Heart right ventricle (tissue), 16 donors: ENCODE results near the gene EFCAB8. TPM values are rescaled to one million over a fixed set of nuclear protein-coding genes. Genes with fewer than 3 reads are reported as not detected.

Experiments used
- ATAC-seq, 8 donors: fragments of 200-7000 bp; cut with Tn5 transposase; one replicate each; pipeline ENCODE4 v1.9.1; 2020; ENCODE audit warnings: mild to moderate bottlenecking in 8 of 8, moderate library complexity in 8 of 8, moderate number of reproducible peaks in 1 of 8
- DNase-seq, 2 donors: peaks; one replicate each; pipeline ENCODE4 v3.0.0-alpha.2; 2020
- H3K27ac ChIP-seq, 10 donors: fragments of 200-600 bp; sonication (generic) in 2 of 10; one replicate each; pipeline versions ENCODE4 v1.5.0 to v1.8.0; 2020 to 2022; ENCODE audit warnings: mild to moderate bottlenecking in 3 of 10
- H3K27me3 ChIP-seq, 7 donors: fragments of 200-600 bp; one replicate each; pipeline ENCODE4 v1.8.0; 2021 to 2022; ENCODE audit warnings: mild to moderate bottlenecking in 2 of 7
- H3K36me3 ChIP-seq, 9 donors: fragments of 200-600 bp; sonication (generic) in 1 of 9; one replicate each; pipeline versions ENCODE4 v1.5.0 to v1.8.0; 2020 to 2022; ENCODE audit warnings: mild to moderate bottlenecking in 2 of 9
- H3K4me1 ChIP-seq, 9 donors: fragments of 200-600 bp; sonication (generic) in 1 of 9; one replicate each; pipeline versions ENCODE4 v1.5.0 to v1.8.0; 2020 to 2022; ENCODE audit warnings: mild to moderate bottlenecking in 4 of 9
- H3K4me3 ChIP-seq, 10 donors: fragments of 200-600 bp; sonication (generic) in 2 of 10; one replicate each; pipeline versions ENCODE4 v1.5.0 to v1.8.0; 2020 to 2022; ENCODE audit warnings: mild to moderate bottlenecking in 7 of 10, moderate library complexity in 2 of 10
- H3K9me3 ChIP-seq, 11 donors: fragments of 200-600 bp in 10 of 11; sonication (generic) in 2 of 11; one replicate each; pipeline versions ENCODE4 v1.5.0 to v1.8.0; 2013 to 2022; ENCODE audit warnings: mild to moderate bottlenecking in 2 of 11, control low read depth in 1 of 11, moderate library complexity in 1 of 11
- WGBS, 2 donors: extraction: QIAGEN DNeasy Blood & Tissue Kit; methylation state at CpG; one replicate each; pipeline ENCODE4 v1.1.7; 2013; ENCODE audit warnings: inconsistent platforms in 1 of 2; 5-methylcytosine and 5-hydroxymethylcytosine counted together
- intact Hi-C, 10 donors: fragments of 100-400 bp; cut with DNase I; formaldehyde crosslinking; loops; one replicate each; pipeline versions ENCODE4 v1.11.1 to v1.14.2; 2022
- polyA plus RNA-seq, 2 donors: library from polyadenylated mRNA; stranded (reverse); fragments of 200-250 nt; gene quantifications; one replicate each; pipeline ENCODE4 v1.2.3, GENCODE V29; 2013
- total RNA-seq, 10 donors: library from RNA; stranded (reverse); fragmentation: NEBNext Ultra II Directional in 3 of 10; extraction: Animal tissue kit (Norgen Biotek cat#: 25700) in 3 of 10; gene quantifications; one replicate each; pipeline versions ENCODE4 v1.2.1 to v1.2.4, GENCODE V29; 2021 to 2023
- TF ChIP-seq, protein P1 (sequence below), 9 donors: fragments of 200-600 bp; sonication (generic) in 2 of 9; IDR thresholded peaks; one replicate each; pipeline versions ENCODE4 v1.5.0 to v1.8.0; 2021 to 2022; ENCODE audit warnings: antibody characterized with exemption in 9 of 9, mild to moderate bottlenecking in 5 of 9, moderate library complexity in 1 of 9
- donor health status: Arrhythmogenic right ventricular cardiomyopathy.
- donor health status: ischemic (EF 13 %, LVEDD 7.1; RV severe dilation, severe dysfunction).
- donor health status: healthy with polysubstance abuse.
- donor health status: DM: no; HTN: yes; CAD: no.
- donor health status: DM: no; HTN: no; CAD: no.
- donor health status: ischemic (EF 25% LVEDD 6.9; RV normal size, moderate dysfunction).
- donor health status: ischemic (EF 25% LVEDD 5.7; RV mildly dilated, moderate dysfunction).
- donor health status: healthy.
- donor health status: DM: yes; HTN: yes; CAD: no.
- donor health status: Ischemic cardiomyopathy.
- donor health status: ischemic (EF 35%, LVEDD 5.7; RV mildly dilated, moderate dysfunction).
- donor health status: nonischemic (EF 11% LVEDD 7.7; RV severe dilation, severe dysfunction).
- donor health status: DM: yes; HTN: yes; CAD: no.
- donor health status: PGD.
- donor health status: ischemic (EF 29% LVEDD 5.4; RV normal size, mild dysfunction).
- donor health status: nonischemic (EF 23%, LVEDD 6.1; RV moderate dilation, normal function).

Gene EFCAB8
- total and polyA plus RNA-seq, 12 donors: 0.15 to 0.58 TPM; not detected in 10

DNA sequence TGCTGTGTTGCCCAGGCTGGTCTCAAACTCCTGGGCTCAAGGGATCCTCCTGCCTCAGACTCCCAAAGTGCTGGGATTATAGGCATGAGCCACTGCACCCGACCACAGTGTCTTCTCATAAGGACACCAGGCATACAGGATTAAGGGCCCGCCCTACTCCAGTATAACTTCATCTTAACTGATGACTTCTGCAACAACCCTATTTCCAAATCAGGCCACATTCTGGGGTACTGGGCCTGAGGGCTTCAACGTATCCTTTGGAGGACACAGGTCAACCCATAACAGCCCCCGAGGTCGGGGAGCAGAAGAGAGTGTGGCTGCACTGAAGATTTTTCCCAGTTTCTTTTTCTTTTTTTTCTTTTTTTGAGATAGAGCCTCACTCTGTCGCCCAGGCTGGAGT is 105.9 kb downstream of the EFCAB8 start:
- TF ChIP-seq, protein P1, sequence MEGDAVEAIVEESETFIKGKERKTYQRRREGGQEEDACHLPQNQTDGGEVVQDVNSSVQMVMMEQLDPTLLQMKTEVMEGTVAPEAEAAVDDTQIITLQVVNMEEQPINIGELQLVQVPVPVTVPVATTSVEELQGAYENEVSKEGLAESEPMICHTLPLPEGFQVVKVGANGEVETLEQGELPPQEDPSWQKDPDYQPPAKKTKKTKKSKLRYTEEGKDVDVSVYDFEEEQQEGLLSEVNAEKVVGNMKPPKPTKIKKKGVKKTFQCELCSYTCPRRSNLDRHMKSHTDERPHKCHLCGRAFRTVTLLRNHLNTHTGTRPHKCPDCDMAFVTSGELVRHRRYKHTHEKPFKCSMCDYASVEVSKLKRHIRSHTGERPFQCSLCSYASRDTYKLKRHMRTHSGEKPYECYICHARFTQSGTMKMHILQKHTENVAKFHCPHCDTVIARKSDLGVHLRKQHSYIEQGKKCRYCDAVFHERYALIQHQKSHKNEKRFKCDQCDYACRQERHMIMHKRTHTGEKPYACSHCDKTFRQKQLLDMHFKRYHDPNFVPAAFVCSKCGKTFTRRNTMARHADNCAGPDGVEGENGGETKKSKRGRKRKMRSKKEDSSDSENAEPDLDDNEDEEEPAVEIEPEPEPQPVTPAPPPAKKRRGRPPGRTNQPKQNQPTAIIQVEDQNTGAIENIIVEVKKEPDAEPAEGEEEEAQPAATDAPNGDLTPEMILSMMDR (IDR thresholded peaks at IDR 0.05): no peak
- intact Hi-C loops: no loop called here
- H3K36me3 ChIP-seq: no peaks in the 10 kb centered on the region
- H3K27ac ChIP-seq: no peak overlapping the region
- ATAC-seq (no peak), DNase-seq (no peak)
- peaks cover 0 to 12% (median 0%) of the 10 kb centered on the region in 7 donors for H3K27me3 ChIP-seq
- WGBS, 2 donors: 89 to 92% methylated on average over 6 of the region's 6 CpGs
- peaks cover 0 to 6% (median 0%) of the 10 kb centered on the region in 9 donors for H3K4me1 ChIP-seq
- no peaks in the 10 kb centered on the region for H3K9me3 ChIP-seq
- H3K4me3 ChIP-seq: no peak overlapping the region

DNA sequence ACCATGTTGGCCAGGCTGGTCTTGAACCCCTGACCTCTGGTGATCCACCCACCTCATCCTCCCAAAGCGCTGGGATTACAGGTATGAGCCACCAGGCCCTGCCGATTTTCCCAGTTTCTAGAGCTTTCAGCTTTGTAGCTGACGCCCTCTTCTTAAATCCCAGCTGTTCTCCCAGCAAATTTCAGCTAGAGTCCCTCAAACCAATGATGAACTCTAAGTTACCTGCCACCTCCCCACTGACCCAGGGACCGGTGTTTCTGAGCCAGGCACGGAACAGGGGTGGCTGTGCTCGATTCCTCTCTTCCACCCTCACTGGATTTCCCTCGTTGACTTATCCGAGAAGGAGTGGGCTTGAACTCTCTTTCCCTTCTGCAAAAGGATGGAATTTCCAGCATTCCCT is 106.4 kb downstream of the EFCAB8 start:
- TF ChIP-seq, protein P1 (IDR thresholded peaks at IDR 0.05): no peak
- Histone ChIP-seq H3K4me3 (no peak overlapping the region), H3K27me3 (peaks cover 0 to 12% (median 0%) of the 10 kb centered on the region in 7 donors), H3K4me1 (peaks cover 0 to 6% (median 0%) of the 10 kb centered on the region in 9 donors), H3K27ac (no peak overlapping the region), H3K36me3 (no peaks in the 10 kb centered on the region), H3K9me3 (no peaks in the 10 kb centered on the region)
- DNase-seq (no peak), ATAC-seq (no peak)
- intact Hi-C loops: no loop called here
- 72 to 82% methylated on average over 8 of the region's 8 CpGs for WGBS, 2 donors

- ATAC-seq (no peak), DNase-seq (no peak)
- 71 to 73% methylated on average over 12 of the region's 12 CpGs for WGBS, 2 donors
- Histone ChIP-seq H3K4me1 (peaks cover 0 to 12% (median 0%) of the 10 kb centered on the region in 9 donors), H3K36me3 (no peaks in the 10 kb centered on the region), H3K4me3 (no peak overlapping the region), H3K9me3 (no peaks in the 10 kb centered on the region), H3K27ac (no peak overlapping the region), H3K27me3 (peaks cover 0 to 12% (median 0%) of the 10 kb centered on the region in 7 donors)
- intact Hi-C loops: no loop called here
- TF ChIP-seq, protein P1 (IDR thresholded peaks at IDR 0.05): no peak
These were observed 107.1 kb downstream of the EFCAB8 start for GRCh38 chr20:32965581-32966373.

- ATAC-seq (no peak), DNase-seq (no peak)
- Histone ChIP-seq H3K27me3 (peaks cover 0 to 12% (median 0%) of the 10 kb centered on the region in 7 donors), H3K9me3 (no peaks in the 10 kb centered on the region), H3K4me3 (no peak overlapping the region), H3K27ac (no peak overlapping the region), H3K4me1 (peaks cover 0 to 18% (median 0%) of the 10 kb centered on the region in 9 donors), H3K36me3 (no peaks in the 10 kb centered on the region)
- 83 to 84% methylated on average over 4 of the region's 4 CpGs for WGBS, 2 donors
- TF ChIP-seq, protein P1 (IDR thresholded peaks at IDR 0.05): no peak
- intact Hi-C loops: no loop called here
These were observed 107.7 kb downstream of the EFCAB8 start for GRCh38 chr20:32966382-32966781.
